DND-41 (cell line): ENCODE data around the gene SHISA3.

Experiments
- ATAC-seq: fragments of 200-7000 bp; cut with Tn5 transposase; 3 replicates; pipeline ENCODE4 v1.9.1; 2021; ENCODE audit warnings: low read depth; ENCODE audit not compliant: insufficient read depth
- DNase-seq: peaks from one replicate; pipeline ENCODE4 v3.0.0-alpha.2; 2020
- H2AFZ ChIP-seq: 2 replicates; pipeline ENCODE4 v1.6.0; 2012; ENCODE audit warnings: low read depth, low read length
- H3K27ac ChIP-seq: 2 replicates; pipeline ENCODE4 v1.5.1; 2012; ENCODE audit warnings: low read length, inconsistent platforms
- H3K27me3 ChIP-seq: fragments of 200-600 bp; sonication (generic); 2 replicates; pipeline ENCODE4 v1.6.0; 2012; ENCODE audit warnings: low read length, mild to moderate bottlenecking, inconsistent platforms; ENCODE audit not compliant: insufficient read depth, poor library complexity
- H3K36me3 ChIP-seq: 2 replicates; pipeline ENCODE4 v1.5.1; 2012; ENCODE audit warnings: low read length, inconsistent platforms; ENCODE audit not compliant: insufficient read depth
- H3K4me1 ChIP-seq: 2 replicates; pipeline ENCODE4 v1.5.1; 2012; ENCODE audit warnings: mild to moderate bottlenecking, low read length; ENCODE audit not compliant: insufficient read depth
- H3K4me2 ChIP-seq: 2 replicates; pipeline ENCODE4 v1.6.0; 2012; ENCODE audit warnings: mild to moderate bottlenecking, moderate library complexity, low read length, inconsistent platforms; ENCODE audit not compliant: insufficient read depth
- H3K4me3 ChIP-seq, 2 experiments: fragments of 200-600 bp in 1 of 2; shearing (Covaris generic) in 1 of 2; 2 replicates each; pipeline ENCODE4 v1.5.1; 2012 to 2016; ENCODE audit warnings: inconsistent platforms in 2 of 2, low read length in 2 of 2, mild to moderate bottlenecking in 2 of 2, low read depth in 1 of 2, moderate library complexity in 1 of 2
- H3K79me2 ChIP-seq: 2 replicates; pipeline ENCODE4 v1.6.0; 2012; ENCODE audit warnings: low read length, inconsistent platforms; ENCODE audit not compliant: insufficient read depth
- H3K9ac ChIP-seq: 2 replicates; pipeline ENCODE4 v1.6.0; 2012; ENCODE audit warnings: low read depth, mild to moderate bottlenecking, inconsistent platforms, low read length, moderate library complexity
- H3K9me3 ChIP-seq: 2 replicates; pipeline ENCODE4 v1.5.1; 2012; ENCODE audit warnings: low read length, moderate library complexity, mild to moderate bottlenecking, inconsistent platforms; ENCODE audit not compliant: insufficient read depth, severe bottlenecking
- H4K20me1 ChIP-seq: 2 replicates; pipeline ENCODE4 v1.6.0; 2012; ENCODE audit warnings: low read length; ENCODE audit not compliant: insufficient read depth
- CTCF ChIP-seq: IDR thresholded peaks from 2 replicates; pipeline ENCODE4 v1.5.1; 2012; ENCODE audit warnings: borderline replicate concordance, low read length, moderate library complexity, mild to moderate bottlenecking; ENCODE audit not compliant: poor library complexity, severe bottlenecking; ENCODE audit errors: extremely low read depth
- EZH2 ChIP-seq: IDR thresholded peaks from 3 replicates; pipeline ENCODE4 v1.6.1; 2012; ENCODE audit warnings: borderline replicate concordance, low read depth, mild to moderate bottlenecking, moderate library complexity, low read length, inconsistent platforms; ENCODE audit not compliant: severe bottlenecking

The SHISA3 gene

GRCh38 chr4:42415281-42415680 lies 18.0 kb downstream of the SHISA3 start:
- Histone ChIP-seq H3K27me3 (no peaks in the 10 kb centered on the region), H3K4me2 (no peak overlapping the region), H4K20me1 (no peaks in the 10 kb centered on the region), H3K27ac (no peak overlapping the region), H2AFZ (no peak overlapping the region), H3K36me3 (no peaks in the 10 kb centered on the region), H3K79me2 (no peaks in the 10 kb centered on the region), H3K4me3 (no peak overlapping the region), H3K9me3 (no peaks in the 10 kb centered on the region), H3K4me1 (no peaks in the 10 kb centered on the region), H3K9ac (no peak overlapping the region)
- no peak for DNase-seq
- TF ChIP-seq CTCF, result no peak
- no peak for TF ChIP-seq EZH2
- ATAC-seq, result no peak

- DNase-seq, result no peak
- H3K4me3 ChIP-seq, result no peak overlapping the region
- H2AFZ ChIP-seq, result no peak overlapping the region
- TF ChIP-seq CTCF (no peak), EZH2 (no peak)
- H3K27ac ChIP-seq, result no peak overlapping the region
- H3K9me3 ChIP-seq, result no peaks in the 10 kb centered on the region
- H4K20me1 ChIP-seq, result no peaks in the 10 kb centered on the region
- no peak for ATAC-seq
- no peaks in the 10 kb centered on the region for H3K4me1 ChIP-seq
- no peak overlapping the region for H3K4me2 ChIP-seq
- no peaks in the 10 kb centered on the region for H3K79me2 ChIP-seq
- no peaks in the 10 kb centered on the region for H3K36me3 ChIP-seq
- H3K9ac ChIP-seq, result no peak overlapping the region
- H3K27me3 ChIP-seq, result no peaks in the 10 kb centered on the region
Measured at GRCh38 chr4:42416017-42416416, 18.7 kb downstream of the SHISA3 start.

- DNase-seq (no peak), ATAC-seq (no peak)
- Histone ChIP-seq H2AFZ (no peak overlapping the region), H3K27ac (no peak overlapping the region), H3K4me3 (no peak overlapping the region), H3K79me2 (no peaks in the 10 kb centered on the region), H3K9ac (no peak overlapping the region), H3K27me3 (no peaks in the 10 kb centered on the region), H3K9me3 (no peaks in the 10 kb centered on the region), H3K4me2 (no peak overlapping the region), H3K4me1 (no peaks in the 10 kb centered on the region), H3K36me3 (no peaks in the 10 kb centered on the region), H4K20me1 (no peaks in the 10 kb centered on the region)
- TF ChIP-seq CTCF (no peak), EZH2 (no peak)
Measured at GRCh38 chr4:42417550-42417949, 20.3 kb downstream of the SHISA3 start.

- H2AFZ ChIP-seq, result no peak overlapping the region
- DNase-seq, result no peak
- no peaks in the 10 kb centered on the region for H3K4me1 ChIP-seq
- H4K20me1 ChIP-seq, result no peaks in the 10 kb centered on the region
- H3K4me3 ChIP-seq, result no peak overlapping the region
- no peak overlapping the region for H3K4me2 ChIP-seq
- no peak overlapping the region for H3K9ac ChIP-seq
- H3K27me3 ChIP-seq, result no peaks in the 10 kb centered on the region
- TF ChIP-seq EZH2 (no peak), CTCF (no peak)
- H3K9me3 ChIP-seq, result no peaks in the 10 kb centered on the region
- ATAC-seq, result no peak
- H3K79me2 ChIP-seq, result no peaks in the 10 kb centered on the region
- no peak overlapping the region for H3K27ac ChIP-seq
- no peaks in the 10 kb centered on the region for H3K36me3 ChIP-seq
Measured at GRCh38 chr4:42420140-42420539, 22.9 kb downstream of the SHISA3 start.
